GM12875 (cell line): ENCODE results near the gene MCTP1.

Experiments
- H3K4me3 ChIP-seq: one replicate; pipeline ENCODE4 v1.5.1; 2011; ENCODE audit warnings: low read depth, low read length, control low read depth
- TF ChIP-seq, protein P1 (sequence below): IDR thresholded peaks from 2 replicates; pipeline ENCODE4 v1.5.1; 2011; ENCODE audit warnings: low read depth, mild to moderate bottlenecking, control low read depth, inconsistent platforms, low read length, moderate library complexity, borderline replicate concordance; ENCODE audit not compliant: insufficient read depth

Gene MCTP1

DNA sequence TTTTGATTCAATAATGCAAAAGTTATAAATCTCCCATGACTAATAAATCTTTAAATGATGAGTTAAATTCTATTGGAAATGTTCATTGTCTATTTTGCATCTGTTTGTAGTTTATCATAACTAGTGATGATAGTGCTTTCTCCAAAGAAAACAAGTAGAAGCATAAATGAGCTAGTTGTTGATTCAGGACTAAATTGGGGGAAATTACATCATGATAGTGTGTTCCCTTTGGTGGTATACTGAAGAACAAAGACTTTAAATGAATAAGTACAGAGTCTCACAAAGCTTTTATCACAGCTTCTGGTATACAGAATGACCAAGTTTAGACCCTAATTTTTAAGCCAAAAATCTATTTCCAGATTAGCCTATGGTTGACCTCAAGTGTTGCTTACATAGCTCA is 173.8 kb downstream of the MCTP1 start:
- TF ChIP-seq, protein P1, sequence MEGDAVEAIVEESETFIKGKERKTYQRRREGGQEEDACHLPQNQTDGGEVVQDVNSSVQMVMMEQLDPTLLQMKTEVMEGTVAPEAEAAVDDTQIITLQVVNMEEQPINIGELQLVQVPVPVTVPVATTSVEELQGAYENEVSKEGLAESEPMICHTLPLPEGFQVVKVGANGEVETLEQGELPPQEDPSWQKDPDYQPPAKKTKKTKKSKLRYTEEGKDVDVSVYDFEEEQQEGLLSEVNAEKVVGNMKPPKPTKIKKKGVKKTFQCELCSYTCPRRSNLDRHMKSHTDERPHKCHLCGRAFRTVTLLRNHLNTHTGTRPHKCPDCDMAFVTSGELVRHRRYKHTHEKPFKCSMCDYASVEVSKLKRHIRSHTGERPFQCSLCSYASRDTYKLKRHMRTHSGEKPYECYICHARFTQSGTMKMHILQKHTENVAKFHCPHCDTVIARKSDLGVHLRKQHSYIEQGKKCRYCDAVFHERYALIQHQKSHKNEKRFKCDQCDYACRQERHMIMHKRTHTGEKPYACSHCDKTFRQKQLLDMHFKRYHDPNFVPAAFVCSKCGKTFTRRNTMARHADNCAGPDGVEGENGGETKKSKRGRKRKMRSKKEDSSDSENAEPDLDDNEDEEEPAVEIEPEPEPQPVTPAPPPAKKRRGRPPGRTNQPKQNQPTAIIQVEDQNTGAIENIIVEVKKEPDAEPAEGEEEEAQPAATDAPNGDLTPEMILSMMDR = no peak
- H3K4me3 ChIP-seq = no peak overlapping the region

DNA sequence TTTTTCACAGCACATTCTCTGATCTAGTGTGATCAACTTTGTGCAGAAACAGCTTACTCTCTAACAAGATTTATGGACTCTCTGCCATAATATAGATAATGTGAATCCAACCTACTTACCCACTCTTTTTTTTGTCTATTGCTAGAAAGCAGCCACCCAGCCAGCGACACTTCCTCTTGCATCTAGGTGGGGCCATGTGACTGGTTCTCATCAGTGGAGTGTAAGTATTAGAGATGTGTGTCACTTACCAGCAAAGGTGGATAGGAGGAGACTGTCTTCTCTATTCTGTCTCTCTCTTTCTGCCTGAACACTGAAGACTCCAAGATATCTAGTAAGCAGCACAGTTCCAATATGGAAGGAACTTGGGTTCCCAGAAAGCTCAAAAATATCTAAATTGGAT is 174.8 kb downstream of the MCTP1 start:
- H3K4me3 ChIP-seq = no peak overlapping the region
- TF ChIP-seq, protein P1 = no peak

DNA sequence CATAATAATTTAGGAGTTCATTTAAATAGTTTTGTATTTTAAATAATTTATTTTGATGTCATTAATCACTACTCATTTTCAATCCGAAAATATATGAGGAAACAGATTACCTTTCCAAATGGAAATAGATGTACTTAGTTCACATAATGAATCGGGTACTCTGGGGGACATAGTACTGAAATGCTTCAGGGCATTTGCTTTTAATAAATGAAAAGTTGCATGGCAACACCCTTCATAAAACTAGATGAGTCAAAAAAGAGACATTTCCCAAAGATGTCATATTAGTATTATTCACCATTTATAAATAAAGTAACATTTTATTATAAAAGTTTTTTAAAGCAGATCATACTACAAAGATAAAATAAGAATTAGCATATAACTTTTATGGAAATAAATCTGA is 177.8 kb downstream of the MCTP1 start:
- H3K4me3 ChIP-seq = no peak overlapping the region
- TF ChIP-seq, protein P1 = no peak

DNA sequence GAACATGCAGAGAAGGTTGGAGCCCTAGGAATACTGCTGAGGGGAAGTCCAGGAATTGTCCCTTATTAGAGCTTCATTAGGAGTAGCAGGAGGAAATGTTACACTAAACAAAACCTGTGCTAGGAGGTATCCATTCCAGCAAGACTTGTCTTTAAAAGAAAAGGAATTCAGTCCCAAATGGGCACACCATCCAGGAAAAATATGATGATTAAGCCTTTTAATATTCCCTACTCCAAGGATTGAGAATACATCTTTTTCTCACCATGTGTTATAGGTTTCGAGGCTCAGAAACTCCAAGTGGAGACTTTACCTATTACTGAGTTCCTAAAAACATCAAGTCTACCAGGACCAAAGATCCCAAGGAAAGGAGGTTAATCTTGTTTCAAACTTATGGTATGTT is 179.3 kb downstream of the MCTP1 start:
- H3K4me3 ChIP-seq = no peak overlapping the region

DNA sequence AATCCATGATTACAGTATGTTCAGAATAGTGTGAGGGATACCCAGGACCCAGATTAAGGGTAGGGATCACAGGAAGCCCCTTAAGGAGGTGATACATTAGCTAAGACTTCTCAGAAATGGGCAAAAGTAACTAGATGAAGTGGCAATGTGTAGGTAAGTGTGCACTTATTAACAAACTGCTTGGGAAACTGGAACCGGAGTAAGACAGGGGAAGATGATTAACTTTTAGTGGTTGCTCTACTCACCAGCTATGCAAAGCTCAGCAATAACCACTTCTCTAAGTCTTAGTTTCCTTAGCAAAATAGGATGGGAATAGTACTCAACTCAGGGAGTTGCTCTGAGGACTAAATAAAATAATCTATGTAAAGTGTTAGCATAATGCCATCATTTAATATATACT is 182.2 kb downstream of the MCTP1 start:
- no peak overlapping the region for H3K4me3 ChIP-seq
- TF ChIP-seq, protein P1 = no peak

More for the DNA sequence above, 179.3 kb downstream of the MCTP1 start:
- TF ChIP-seq, protein P1 = no peak

DNA sequence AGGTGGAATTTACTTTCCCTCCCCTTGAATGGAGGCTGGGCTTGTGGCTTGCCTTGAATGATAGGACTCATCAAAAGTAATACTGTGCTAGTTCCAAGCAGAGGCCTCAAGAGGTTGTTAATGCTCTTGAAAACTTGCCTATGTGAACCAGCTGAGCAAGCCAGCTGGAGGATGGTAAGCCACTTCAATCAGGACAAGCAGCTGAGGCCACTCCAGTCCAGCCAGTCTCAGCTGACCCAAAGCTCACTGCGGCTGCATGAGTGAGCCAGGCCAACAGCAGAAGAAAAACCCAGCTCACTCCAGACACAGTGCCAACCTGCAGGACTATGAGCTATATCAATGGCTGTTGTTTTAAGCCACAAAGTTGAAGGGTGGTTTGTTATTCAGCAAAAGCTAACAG is 182.8 kb downstream of the MCTP1 start:
- TF ChIP-seq, protein P1 = no peak
- H3K4me3 ChIP-seq = no peak overlapping the region

DNA sequence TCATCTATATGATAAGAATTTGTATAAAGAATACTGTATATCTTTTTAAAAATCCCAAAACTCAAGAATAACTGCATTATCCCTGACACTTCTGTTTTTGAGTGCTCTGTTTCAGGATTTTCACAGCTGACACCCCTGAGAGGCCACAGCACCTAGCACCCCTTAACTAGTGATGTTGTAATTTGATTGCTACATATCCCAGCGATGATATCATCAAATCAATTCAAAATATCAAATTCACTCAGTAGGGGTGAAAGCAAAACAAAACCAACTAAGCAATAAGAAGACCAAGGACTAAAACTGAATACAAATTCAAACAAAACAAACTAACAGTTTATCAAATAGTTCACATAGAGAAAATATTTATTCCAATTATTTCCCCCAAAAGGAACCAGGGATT is 184.3 kb downstream of the MCTP1 start:
- no peak overlapping the region for H3K4me3 ChIP-seq
- TF ChIP-seq, protein P1 = no peak
